CD14-positive monocyte (primary cell): ENCODE results near the gene TXNL1. TPM values are rescaled to one million over a fixed set of nuclear protein-coding genes. Genes with fewer than 3 reads are reported as not detected.

ENCODE experiments used
- DNase-seq, 3 donors: peaks; one replicate each; pipeline ENCODE4 v3.0.0-alpha.2; 2011 to 2022
- H2AFZ ChIP-seq: 2 replicates; pipeline ENCODE4 v1.6.0; 2012; ENCODE audit warnings: mild to moderate bottlenecking, low read depth, low read length, inconsistent platforms; ENCODE audit not compliant: insufficient read depth, poor library complexity, severe bottlenecking
- H3K27ac ChIP-seq, 2 donors: 1 replicate in 1 of 2; 2 replicates in 1 of 2; pipeline ENCODE4 v1.5.1; 2012 to 2013; ENCODE audit warnings: low read length in 2 of 2, control low read depth in 1 of 2, inconsistent platforms in 1 of 2, low read depth in 1 of 2, mild to moderate bottlenecking in 1 of 2
- H3K27me3 ChIP-seq, 2 donors: one replicate each; pipeline versions ENCODE4 v1.6.0 to v1.6.1; 2011 to 2013; ENCODE audit warnings: low read length in 2 of 2; ENCODE audit not compliant: control insufficient read depth in 2 of 2, insufficient read depth in 2 of 2
- H3K36me3 ChIP-seq, 2 donors: replicated peaks in 1 of 2; 1 replicate in 1 of 2; 2 replicates in 1 of 2; pipeline versions ENCODE4 v1.5.1 to v1.6.1; 2012 to 2013; ENCODE audit warnings: low read length in 2 of 2, control low read depth in 1 of 2, inconsistent platforms in 1 of 2, mild to moderate bottlenecking in 1 of 2; ENCODE audit not compliant: insufficient read depth in 2 of 2, control insufficient read depth in 1 of 2
- H3K4me1 ChIP-seq, 2 donors: 1 replicate in 1 of 2; 2 replicates in 1 of 2; pipeline versions ENCODE4 v1.5.1 to v1.6.1; 2012 to 2013; ENCODE audit warnings: low read length in 2 of 2, control low read depth in 1 of 2, inconsistent platforms in 1 of 2, mild to moderate bottlenecking in 1 of 2, moderate library complexity in 1 of 2; ENCODE audit not compliant: insufficient read depth in 2 of 2, control insufficient read depth in 1 of 2
- H3K4me2 ChIP-seq: replicated peaks from 2 replicates; pipeline ENCODE3; 2012; ENCODE audit warnings: low read length, moderate library complexity, mild to moderate bottlenecking; ENCODE audit not compliant: poor library complexity, severe bottlenecking; ENCODE audit errors: extremely low read depth
- H3K4me3 ChIP-seq, 3 experiments: fragments of 200-600 bp in 1 of 3; sonication (generic) in 1 of 3; replicated peaks in 1 of 3; 1 replicate in 2 of 3; 2 replicates in 1 of 3; pipeline ENCODE4 v1.5.1; 2011 to 2013; ENCODE audit warnings: low read length in 3 of 3, mild to moderate bottlenecking in 3 of 3, control low read depth in 2 of 3, low read depth in 2 of 3, inconsistent platforms in 1 of 3, moderate library complexity in 1 of 3
- H3K79me2 ChIP-seq: 2 replicates; pipeline ENCODE4 v1.6.0; 2012; ENCODE audit warnings: mild to moderate bottlenecking, control low read depth, inconsistent platforms, low read length, moderate library complexity; ENCODE audit not compliant: insufficient read depth
- H3K9ac ChIP-seq: 2 replicates; pipeline ENCODE4 v1.6.0; 2017; ENCODE audit warnings: low read length, mild to moderate bottlenecking; ENCODE audit not compliant: insufficient read depth, poor library complexity, severe bottlenecking
- H3K9me3 ChIP-seq, 2 donors: replicated peaks in 1 of 2; 1 replicate in 1 of 2; 2 replicates in 1 of 2; pipeline versions ENCODE4 v1.5.1 to v1.6.1; 2012 to 2013; ENCODE audit warnings: low read length in 2 of 2, control low read depth in 1 of 2; ENCODE audit not compliant: control insufficient read depth in 1 of 2, insufficient read depth in 1 of 2
- H4K20me1 ChIP-seq: 2 replicates; pipeline ENCODE4 v1.6.0; 2012; ENCODE audit warnings: mild to moderate bottlenecking, low read length, control low read depth, moderate library complexity; ENCODE audit not compliant: insufficient read depth
- H3K27ac Mint-ChIP-seq, 7 donors: one replicate each; pipeline ENCODE4 v1.8.0; 2020; ENCODE audit warnings: mild to moderate bottlenecking in 7 of 7, mixed read lengths in 7 of 7, moderate library complexity in 6 of 7, inconsistent platforms in 2 of 7
- H3K27me3 Mint-ChIP-seq, 3 donors: one replicate each; pipeline ENCODE4 v1.8.0; 2021 to 2022; ENCODE audit warnings: low read depth in 3 of 3, mild to moderate bottlenecking in 3 of 3, mixed read lengths in 3 of 3, moderate library complexity in 3 of 3, inconsistent platforms in 1 of 3
- H3K36me3 Mint-ChIP-seq, 2 donors: one replicate each; pipeline ENCODE4 v1.8.0; 2020; ENCODE audit warnings: mixed read lengths in 2 of 2, inconsistent platforms in 1 of 2, mild to moderate bottlenecking in 1 of 2
- H3K4me1 Mint-ChIP-seq: one replicate; pipeline ENCODE4 v1.8.0; 2020; ENCODE audit warnings: mild to moderate bottlenecking, mixed read lengths
- H3K4me3 Mint-ChIP-seq, 2 donors: one replicate each; pipeline ENCODE4 v1.8.0; 2020; ENCODE audit warnings: mild to moderate bottlenecking in 2 of 2, mixed read lengths in 2 of 2, moderate library complexity in 1 of 2
- H3K9me3 Mint-ChIP-seq, 7 donors: one replicate each; pipeline ENCODE4 v1.8.0; 2020 to 2022; ENCODE audit warnings: mixed read lengths in 7 of 7, mild to moderate bottlenecking in 6 of 7, moderate library complexity in 6 of 7, inconsistent platforms in 2 of 7
- CTCF ChIP-seq: fragments of 200-600 bp; IDR thresholded peaks from one replicate; pipeline ENCODE4 v1.8.0; 2022; ENCODE audit warnings: antibody characterized with exemption, mild to moderate bottlenecking
- WGBS: methylation state at CpG from one replicate; pipeline ENCODE4 v1.1.5; 2013; ENCODE audit warnings: missing lambda C conversion rate; ENCODE audit not compliant: insufficient coverage; 5-methylcytosine and 5-hydroxymethylcytosine counted together
- intact Hi-C, 2 donors: fragments of 100-400 bp; cut with micrococcal nuclease; formaldehyde crosslinking; loops; one replicate each; pipeline versions ENCODE4 v1.15.0 to v1.15.1; 2023
- polyA plus RNA-seq, 3 donors: library from polyadenylated mRNA; depleted of rRNA in 1 of 3; unstranded in 2 of 3; stranded (reverse) in 1 of 3; fragments of 300-500 nt in 2 of 3; fragments of >200 nt in 1 of 3; fragmentation: Illumina TruSeq in 2 of 3; gene quantifications; 1 replicate in 2 of 3; 2 replicates in 1 of 3; pipeline ENCODE4 v1.2.3, GENCODE V29; 2012 to 2021

Gene TXNL1
- polyA plus RNA-seq, 3 donors: 22.3 to 80.4 (median 77.8) TPM

GRCh38 chr18:56593906-56594305, 44.5 kb downstream of the TXNL1 start:
- no peak overlapping the region for H3K27ac ChIP-seq
- H3K36me3 ChIP-seq: no peaks in the 10 kb centered on the region
- H3K9ac ChIP-seq: no peak overlapping the region
- no peak for TF ChIP-seq CTCF
- no peaks in the 10 kb centered on the region for H3K79me2 ChIP-seq
- no peak overlapping the region for H3K4me3 ChIP-seq
- no peaks in the 10 kb centered on the region for H3K4me1 Mint-ChIP-seq
- intact Hi-C loops: no loop called here
- H3K36me3 Mint-ChIP-seq: no peaks in the 10 kb centered on the region
- H2AFZ ChIP-seq: no peak overlapping the region
- H3K27me3 Mint-ChIP-seq: peaks cover 0 to 2% (median 0%) of the 10 kb centered on the region in 3 donors
- no peaks in the 10 kb centered on the region for H3K4me1 ChIP-seq
- peaks cover 4 to 14% (median 9%) of the 10 kb centered on the region in 7 donors for H3K9me3 Mint-ChIP-seq
- no peak overlapping the region for H3K4me2 ChIP-seq
- H3K4me3 Mint-ChIP-seq: no peak overlapping the region
- no peaks in the 10 kb centered on the region for H4K20me1 ChIP-seq
- peaks cover 12% of the 10 kb centered on the region in 2 donors for H3K9me3 ChIP-seq
- no peaks in the 10 kb centered on the region for H3K27me3 ChIP-seq
- WGBS: 90% methylated on average over 2 of the region's 4 CpGs
- no peak for DNase-seq
- no peak overlapping the region for H3K27ac Mint-ChIP-seq

- H3K9me3 ChIP-seq: no peaks in the 10 kb centered on the region
- no CpG with 5 or more reads among the region's 3 CpGs for WGBS
- H3K9me3 Mint-ChIP-seq: peaks cover 2 to 9% (median 5%) of the 10 kb centered on the region in 7 donors
Measured at GRCh38 chr18:56580026-56580425, 58.4 kb downstream of the TXNL1 start.

More at GRCh38 chr18:56580026-56580425, 58.4 kb downstream of the TXNL1 start:
- Mint-ChIP-seq H3K27me3 (peaks cover 0 to 2% (median 0%) of the 10 kb centered on the region in 3 donors), H3K36me3 (no peaks in the 10 kb centered on the region), H3K4me3 (peak overlapping the region in 1 of 2 donors; percentile 61), H3K4me1 (peaks cover 24% of the 10 kb centered on the region), H3K27ac (peak overlapping the region in 2 of 7 donors; percentile 32 to 37)
- Histone ChIP-seq H3K27me3 (no peaks in the 10 kb centered on the region), H3K4me1 (peaks cover 10 to 21% of the 10 kb centered on the region in 2 donors), H2AFZ (no peak overlapping the region), H3K9ac (no peak overlapping the region), H3K79me2 (no peaks in the 10 kb centered on the region), H3K27ac (peak overlapping the region in 1 of 2 donors; percentile 43), H3K4me3 (peak overlapping the region in 1 of 3 experiments; percentile 15), H3K4me2 (peak overlapping the region; percentile 32), H4K20me1 (no peaks in the 10 kb centered on the region), H3K36me3 (no peaks in the 10 kb centered on the region)
- intact Hi-C loops: no loop called here
- TF ChIP-seq CTCF: no peak
- DNase-seq: peak in 1 of 3 donors; percentile 20
